T-helper 1 cell treated with Interleukin-12 subunit alpha and Interleukin-12 subunit beta and Interleukin-4 antibody, amounts not matched to agents 30 ng/mL and 1 ng/mL, for 36 hours (primary cell): ENCODE data around the gene CLEC19A. TPM values are rescaled to one million over a fixed set of nuclear protein-coding genes. Genes with fewer than 3 reads are reported as not detected.

Experiments used
- intact Hi-C: fragments of 100-400 bp; cut with micrococcal nuclease; formaldehyde crosslinking; loops from one replicate; pipeline ENCODE4 v1.15.1; 2024
- total RNA-seq: library from RNA; stranded (reverse); gene quantifications from 2 replicates; pipeline ENCODE4 v1.2.3, GENCODE V29; 2022

CLEC19A gene
- not detected in 2 replicates for total RNA-seq

DNA sequence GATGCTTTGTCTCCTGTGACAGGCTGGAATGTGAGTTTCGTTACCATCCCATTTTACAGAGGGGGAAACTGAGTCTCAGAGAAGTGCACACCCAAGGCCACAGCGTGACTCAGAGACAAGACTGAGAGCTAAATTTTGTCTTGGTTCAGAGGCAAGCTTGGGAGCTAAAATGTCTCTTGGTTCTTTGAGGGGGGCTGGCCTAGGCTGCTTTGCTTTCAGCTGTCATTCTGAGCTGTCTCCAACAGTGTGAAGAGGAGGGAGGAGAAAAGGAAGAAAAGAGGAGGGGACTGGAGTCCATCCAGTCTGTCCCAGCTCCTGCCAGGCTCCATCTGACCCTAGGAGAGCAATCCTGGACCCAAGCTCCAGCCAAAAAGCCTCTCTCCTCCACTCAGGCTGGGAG lies at the start of gene CLEC19A:
Gene CLEC19A, plus strand, starts transcription at position 301 of the 400 bp plus-strand sequence. CDS start 121 bp downstream, outside the sequence.
- intact Hi-C loops = no loop called here

GRCh38 chr16:19235886-19236285 lies 49.6 kb upstream of the CLEC19A start:
- intact Hi-C loops = no loop called here

DNA sequence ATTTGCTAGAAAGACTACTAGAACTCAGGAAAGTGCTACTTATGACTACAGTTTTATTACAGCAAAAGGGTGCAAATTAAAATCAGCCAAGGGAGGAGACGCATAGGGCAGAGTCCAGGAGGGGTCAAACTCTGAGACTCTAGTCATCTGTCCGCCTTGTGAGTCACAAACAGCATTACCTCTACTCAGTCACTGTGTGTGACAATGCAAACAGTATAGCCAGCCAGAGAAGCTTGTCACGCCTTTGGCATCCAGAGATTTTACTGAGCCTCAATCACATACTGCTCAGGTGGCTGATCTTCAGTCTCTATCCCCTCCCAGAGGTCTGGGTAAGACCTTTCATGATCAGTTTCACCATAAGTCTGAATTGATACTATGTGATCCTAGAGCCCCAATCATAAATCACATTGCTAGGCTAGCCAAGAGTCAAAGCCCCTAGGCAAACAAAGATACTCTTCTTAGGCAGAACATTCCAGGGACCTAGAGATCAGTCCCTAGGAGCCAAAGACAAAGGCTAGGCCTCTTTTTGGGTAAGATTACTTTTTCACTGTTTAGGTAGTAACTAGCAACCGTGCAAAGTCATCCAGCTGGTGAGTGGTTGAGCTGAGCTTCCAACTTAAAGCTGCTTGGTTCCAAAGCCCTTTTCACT lies 48.8 kb upstream of the CLEC19A start:
- intact Hi-C loops = no loop called here

DNA sequence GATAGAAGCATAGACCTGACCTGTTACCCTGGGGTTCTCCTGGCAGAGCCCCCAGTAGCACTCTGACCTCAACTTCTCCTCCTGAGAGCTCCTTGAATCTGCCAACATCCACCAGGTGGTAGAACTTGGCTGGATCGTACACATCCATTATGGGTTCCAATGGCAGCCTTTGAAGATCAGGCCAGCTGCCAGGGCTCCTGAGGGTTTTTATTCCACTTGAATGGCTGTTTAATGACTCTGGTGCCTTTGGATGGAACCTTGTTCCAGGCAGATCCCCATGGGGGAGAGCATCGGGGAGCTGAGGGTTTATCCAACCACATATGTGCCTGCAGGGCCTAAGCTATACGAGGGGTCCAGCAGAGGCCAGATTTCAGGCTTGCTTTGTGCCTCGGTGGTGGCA lies 47.1 kb upstream of the CLEC19A start:
- intact Hi-C loops = no loop called here

GRCh38 chr16:19239511-19240155 lies 45.9 kb upstream of the CLEC19A start:
- intact Hi-C loops = no loop called here

DNA sequence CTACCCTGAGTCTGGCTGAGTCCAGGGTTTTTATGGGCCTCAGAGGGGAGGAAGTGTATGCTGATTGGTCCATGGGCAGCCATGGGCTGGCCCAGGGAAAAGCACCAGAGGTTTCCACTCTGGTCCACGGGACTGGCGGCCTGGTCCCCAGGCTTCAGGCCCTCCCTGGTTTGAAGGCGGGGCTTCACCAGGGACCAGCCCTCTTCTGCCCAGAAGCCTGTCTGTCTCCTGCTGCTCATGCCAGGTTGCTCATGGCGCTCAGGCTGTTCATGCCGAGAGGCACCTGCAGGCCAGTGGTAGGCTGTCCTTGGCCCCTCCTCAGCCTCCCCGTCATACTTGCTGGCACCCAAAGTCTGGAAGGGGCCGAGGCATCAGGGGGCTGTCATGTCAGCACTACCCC lies 45.0 kb upstream of the CLEC19A start:
- intact Hi-C loops = no loop called here

- intact Hi-C loops = no loop called here
Observed at GRCh38 chr16:19241512-19241911, 44.0 kb upstream of the CLEC19A start.

DNA sequence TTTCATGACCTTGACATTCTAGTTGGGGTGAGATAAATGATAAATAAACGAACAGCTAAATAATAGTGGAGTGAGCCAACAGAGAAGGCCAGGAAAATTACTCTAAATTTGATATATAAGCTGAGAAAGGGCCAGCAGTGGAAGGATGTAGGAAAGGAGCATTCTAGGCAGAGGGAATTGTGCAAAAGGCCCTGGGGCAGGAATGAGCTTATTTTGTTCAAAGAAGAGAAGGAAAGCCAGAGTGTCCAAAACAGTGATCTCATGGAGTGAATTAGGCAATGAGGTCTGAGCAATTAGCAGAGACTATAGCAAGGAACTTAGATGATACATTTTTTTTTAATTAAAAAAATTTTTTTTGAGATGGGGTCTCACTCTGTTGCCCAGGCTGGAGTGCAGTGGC lies 43.3 kb upstream of the CLEC19A start:
- intact Hi-C loops = no loop called here

DNA sequence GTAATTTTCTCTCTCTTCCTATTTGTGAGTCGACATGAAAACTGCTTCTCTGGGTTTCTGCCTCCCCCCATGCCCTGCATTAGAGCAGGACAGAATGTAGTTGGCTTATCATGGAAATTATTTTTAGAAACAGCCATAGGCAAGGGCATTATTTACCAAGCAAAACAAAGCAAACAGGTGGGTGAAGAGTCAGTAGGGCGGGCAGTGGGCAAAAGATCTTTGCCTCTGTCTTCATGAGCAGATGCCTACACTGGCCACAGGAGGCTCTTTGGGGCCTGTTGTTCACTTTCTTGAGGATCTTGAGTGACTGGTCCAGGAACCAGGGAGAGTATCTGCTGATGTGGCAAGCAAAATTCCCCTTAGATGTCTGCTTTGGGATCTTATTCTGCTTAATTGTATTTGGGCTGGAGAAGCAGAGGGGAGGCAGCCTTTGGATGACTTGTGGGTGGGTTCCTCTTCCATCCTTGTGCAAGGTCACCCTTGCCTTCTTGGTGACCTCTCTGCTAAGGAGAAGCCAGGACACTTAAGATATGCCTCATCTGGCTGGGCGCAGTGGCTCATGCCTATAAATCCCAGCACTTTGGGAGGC lies 42.5 kb upstream of the CLEC19A start:
- intact Hi-C loops = no loop called here

DNA sequence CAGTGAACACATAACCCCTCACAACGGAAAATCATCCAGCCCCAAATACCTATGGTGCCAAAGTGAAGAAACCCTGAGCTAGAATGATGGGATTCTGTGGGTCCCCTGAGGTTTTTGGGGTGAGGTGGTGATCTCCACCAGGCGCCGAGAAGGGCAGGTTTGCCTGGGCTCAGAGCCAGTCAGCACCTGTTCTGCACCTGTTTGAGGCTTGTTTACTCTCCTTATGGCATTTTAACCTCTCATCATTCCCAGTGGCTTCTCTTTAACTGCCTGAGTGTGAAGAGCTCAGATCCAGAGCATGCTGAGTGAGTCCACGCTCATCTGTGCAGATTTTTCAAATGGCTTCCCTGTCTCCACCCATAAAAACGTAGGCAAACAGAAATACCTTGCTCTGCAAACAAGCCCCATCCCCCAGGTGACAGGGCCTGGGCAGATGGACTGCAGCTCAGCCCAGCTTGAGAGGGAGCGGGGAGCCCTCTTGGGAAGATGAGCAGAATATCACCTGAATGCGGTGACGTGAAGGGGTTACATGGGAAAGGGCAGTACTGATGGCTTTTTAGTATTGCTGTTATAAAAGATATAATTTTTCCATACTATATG lies 40.1 kb upstream of the CLEC19A start:
- intact Hi-C loops = no loop called here

GRCh38 chr16:19252904-19253303 lies 32.6 kb upstream of the CLEC19A start:
- intact Hi-C loops = no loop called here

- intact Hi-C loops = no loop called here
Observed at GRCh38 chr16:19254611-19255010, 30.9 kb upstream of the CLEC19A start.

GRCh38 chr16:19264123-19264673 lies 21.3 kb upstream of the CLEC19A start:
- intact Hi-C loops = no loop called here

- intact Hi-C loops = no loop called here
Observed at GRCh38 chr16:19265380-19265930, 20.1 kb upstream of the CLEC19A start.

GRCh38 chr16:19266774-19267173 lies 18.8 kb upstream of the CLEC19A start:
- intact Hi-C loops = no loop called here

- intact Hi-C loops = no loop called here
Observed at GRCh38 chr16:19269098-19269497, 16.4 kb upstream of the CLEC19A start.

DNA sequence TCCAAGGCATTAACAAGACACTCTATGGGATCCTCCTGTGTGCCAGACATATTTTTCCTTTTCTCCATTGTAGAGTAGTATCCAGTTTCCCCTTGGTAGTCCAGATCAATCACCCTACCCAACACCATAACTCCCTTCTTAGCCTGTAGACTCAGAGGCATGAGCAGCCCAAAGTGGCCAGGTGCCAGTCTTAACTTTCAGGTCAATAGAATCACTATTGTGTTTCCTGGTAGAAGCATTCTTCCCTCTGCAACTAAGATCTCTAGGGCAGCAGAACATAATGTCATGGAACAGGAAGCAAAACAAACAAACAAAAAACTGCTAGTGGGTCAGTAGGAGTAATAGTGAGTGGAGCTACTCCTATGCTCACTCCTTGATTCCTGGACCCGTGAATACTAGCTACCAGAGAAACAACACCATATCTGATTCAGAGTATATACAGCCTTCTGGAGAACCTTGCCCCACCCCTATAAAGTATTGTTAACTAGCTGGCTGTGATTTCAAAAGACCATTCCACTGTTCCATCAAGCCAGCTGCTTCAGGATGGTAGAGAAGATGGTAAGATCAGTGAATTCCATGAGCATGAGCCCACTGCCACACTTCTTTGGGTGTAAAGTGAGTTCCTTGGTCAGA lies 11.2 kb upstream of the CLEC19A start:
- intact Hi-C loops = no loop called here

- intact Hi-C loops = no loop called here
Observed at GRCh38 chr16:19278403-19278802, 7.1 kb upstream of the CLEC19A start.

DNA sequence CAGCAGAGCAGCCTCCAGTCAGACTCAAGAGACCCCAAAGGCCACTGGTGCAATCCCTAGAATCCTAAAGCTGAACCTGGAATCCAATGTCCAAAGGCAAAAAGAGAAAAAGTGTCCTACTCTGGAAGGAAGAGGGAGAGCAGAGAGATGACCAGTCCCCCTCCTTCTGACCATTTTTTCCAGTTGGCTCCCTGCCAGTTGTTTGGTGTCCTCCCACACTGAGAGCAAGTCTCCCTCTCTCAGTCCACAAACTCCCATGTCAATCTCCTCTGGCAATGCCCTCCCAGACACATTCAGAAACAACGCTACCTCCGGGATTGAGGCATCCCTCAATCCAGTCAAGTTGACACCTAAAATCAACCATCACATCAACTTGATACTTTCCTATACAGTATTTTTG lies 4.3 kb upstream of the CLEC19A start:
- intact Hi-C loops = no loop called here

DNA sequence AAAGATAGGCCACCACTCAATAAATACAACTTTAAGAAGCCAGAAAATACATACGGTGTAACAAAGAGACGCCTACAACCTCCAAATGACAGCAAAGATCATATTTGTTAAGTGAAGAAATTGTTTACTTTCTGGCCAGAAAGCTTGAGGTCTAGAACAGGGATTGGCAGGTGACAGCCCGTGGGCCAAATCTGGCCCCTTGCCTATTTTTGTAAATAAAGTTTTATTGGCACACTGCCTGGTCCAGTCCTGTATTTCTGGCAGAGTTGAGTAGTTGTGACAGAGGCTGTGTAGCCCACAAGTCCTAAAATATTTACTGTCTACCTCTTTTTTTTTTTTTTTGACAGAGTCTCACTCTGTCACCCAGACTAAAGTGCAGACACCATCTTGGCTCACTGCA lies 3.4 kb upstream of the CLEC19A start:
- intact Hi-C loops = no loop called here

DNA sequence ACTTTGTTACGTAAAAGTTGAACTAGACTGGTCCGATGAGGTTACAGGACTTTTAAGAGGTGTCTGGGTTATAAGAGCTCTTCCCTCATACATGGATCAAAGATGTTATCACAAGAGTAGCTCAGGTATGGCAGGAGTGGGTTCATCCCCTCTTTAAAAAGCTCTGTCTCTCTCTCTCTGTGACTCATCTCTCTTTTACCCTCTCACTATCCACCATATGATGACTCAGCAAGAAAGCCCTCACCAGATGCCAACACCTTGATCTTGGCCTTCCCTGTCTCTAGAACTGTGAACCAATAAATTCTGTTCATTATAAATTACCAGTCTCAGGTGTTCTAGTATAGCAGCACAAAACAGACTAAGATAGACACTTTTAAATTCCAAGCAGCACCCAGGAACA lies 1.9 kb upstream of the CLEC19A start:
- intact Hi-C loops = no loop called here
